Mucosa of stomach (tissue), 1 donor: Measurements from ENCODE around the gene SNX19.

Experiments used
- H3K27me3 ChIP-seq: one replicate; pipeline ENCODE4 v1.7.0; 2013; ENCODE audit warnings: mild to moderate bottlenecking, low read length; ENCODE audit not compliant: control insufficient read depth, insufficient read depth
- H3K36me3 ChIP-seq: one replicate; pipeline ENCODE4 v1.7.0; 2013; ENCODE audit warnings: low read length; ENCODE audit not compliant: control insufficient read depth, insufficient read depth
- H3K4me1 ChIP-seq: one replicate; pipeline ENCODE4 v1.7.0; 2013; ENCODE audit warnings: mild to moderate bottlenecking, low read length; ENCODE audit not compliant: control insufficient read depth, insufficient read depth
- H3K4me3 ChIP-seq: one replicate; pipeline ENCODE4 v1.7.0; 2013; ENCODE audit warnings: low read length
- H3K9ac ChIP-seq: one replicate; pipeline ENCODE4 v1.7.0; 2013; ENCODE audit warnings: mild to moderate bottlenecking, low read length, moderate library complexity
- H3K9me3 ChIP-seq: one replicate; pipeline ENCODE4 v1.7.0; 2013; ENCODE audit warnings: mild to moderate bottlenecking, low read length, moderate library complexity; ENCODE audit not compliant: control insufficient read depth
- donor health status: Pancreatic carcinoma.

SNX19 gene

GRCh38 chr11:130916910-130917309 is 631 bp upstream of the SNX19 start:
- Histone ChIP-seq H3K27me3 (no peaks in the 10 kb centered on the region), H3K9me3 (no peaks in the 10 kb centered on the region), H3K9ac (peak overlapping the region; percentile 90), H3K36me3 (no peaks in the 10 kb centered on the region), H3K4me3 (peak overlapping the region; percentile 63), H3K4me1 (peaks cover 17% of the 10 kb centered on the region)

GRCh38 chr11:130915603-130916237 is 559 bp downstream of the SNX19 start:
- no peaks in the 10 kb centered on the region for H3K36me3 ChIP-seq
- H3K9me3 ChIP-seq = no peaks in the 10 kb centered on the region
- no peaks in the 10 kb centered on the region for H3K27me3 ChIP-seq
- peak overlapping the region; percentile 90 for H3K9ac ChIP-seq
- peak overlapping the region; percentile 63 for H3K4me3 ChIP-seq
- peaks cover 17% of the 10 kb centered on the region for H3K4me1 ChIP-seq

DNA sequence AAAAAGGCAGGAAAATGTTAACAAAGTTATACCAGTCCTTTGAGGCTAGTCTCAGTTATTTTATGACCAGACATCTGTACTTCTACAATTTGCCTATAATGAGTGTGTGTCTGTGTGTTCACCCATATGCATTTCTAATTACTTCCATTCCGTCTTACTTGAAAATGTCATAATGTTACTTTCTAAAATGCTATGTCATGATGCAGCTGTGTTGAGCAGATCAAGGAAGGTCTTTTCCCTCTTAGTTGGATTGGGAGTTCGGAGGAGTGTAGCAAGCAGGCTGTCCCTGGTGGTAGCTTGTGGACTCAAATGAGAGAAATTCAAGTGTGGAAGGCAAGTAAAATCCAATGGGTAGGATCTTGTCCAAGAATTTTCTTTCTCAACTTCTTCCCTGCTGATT is 3.0 kb downstream of the SNX19 start:
- Histone ChIP-seq H3K36me3 (no peaks in the 10 kb centered on the region), H3K9ac (no peak overlapping the region)

GRCh38 chr11:130912552-130912951 is 3.7 kb downstream of the SNX19 start:
- Histone ChIP-seq H3K4me3 (no peak overlapping the region), H3K9ac (no peak overlapping the region), H3K27me3 (no peaks in the 10 kb centered on the region), H3K4me1 (peaks cover 17% of the 10 kb centered on the region), H3K36me3 (no peaks in the 10 kb centered on the region), H3K9me3 (no peaks in the 10 kb centered on the region)

More for the DNA sequence above, 3.0 kb downstream of the SNX19 start:
- Histone ChIP-seq H3K9me3 (no peaks in the 10 kb centered on the region), H3K27me3 (no peaks in the 10 kb centered on the region), H3K4me3 (no peak overlapping the region), H3K4me1 (peaks cover 17% of the 10 kb centered on the region)

GRCh38 chr11:130911306-130911705 is 5.0 kb downstream of the SNX19 start:
- Histone ChIP-seq H3K4me1 (peaks cover 17% of the 10 kb centered on the region), H3K9ac (no peak overlapping the region), H3K36me3 (no peaks in the 10 kb centered on the region), H3K9me3 (no peaks in the 10 kb centered on the region), H3K27me3 (no peaks in the 10 kb centered on the region), H3K4me3 (no peak overlapping the region)

DNA sequence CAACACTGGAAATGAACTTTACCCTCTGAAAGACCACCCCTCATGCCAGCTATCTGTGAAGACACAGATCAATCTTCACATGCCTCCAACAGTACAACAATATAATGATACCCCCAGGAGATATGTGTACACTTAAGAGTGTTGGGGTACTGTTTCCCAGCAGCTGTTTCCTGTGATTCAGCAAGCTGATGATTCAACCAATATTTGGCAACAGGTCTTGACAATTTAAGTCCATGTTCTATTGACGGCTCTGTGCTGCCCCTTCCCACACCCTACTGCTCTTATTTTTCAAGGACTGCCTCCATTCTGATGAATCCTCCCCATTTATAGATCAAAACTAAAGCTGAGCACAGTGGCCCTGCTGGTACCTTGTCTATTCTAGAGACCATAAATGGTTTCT is 6.6 kb downstream of the SNX19 start:
- no peak overlapping the region for H3K4me3 ChIP-seq
- H3K9me3 ChIP-seq = no peaks in the 10 kb centered on the region
- no peaks in the 10 kb centered on the region for H3K27me3 ChIP-seq
- H3K9ac ChIP-seq = no peak overlapping the region
- H3K36me3 ChIP-seq = no peaks in the 10 kb centered on the region
- peaks cover 6% of the 10 kb centered on the region for H3K4me1 ChIP-seq

- no peaks in the 10 kb centered on the region for H3K36me3 ChIP-seq
- H3K9me3 ChIP-seq = no peaks in the 10 kb centered on the region
- no peak overlapping the region for H3K4me3 ChIP-seq
- no peaks in the 10 kb centered on the region for H3K27me3 ChIP-seq
- H3K4me1 ChIP-seq = peaks cover 2% of the 10 kb centered on the region
- H3K9ac ChIP-seq = no peak overlapping the region
These were observed 7.3 kb downstream of the SNX19 start for GRCh38 chr11:130908770-130909625.

GRCh38 chr11:130908061-130908460 is 8.2 kb downstream of the SNX19 start:
- peaks cover 3% of the 10 kb centered on the region for H3K36me3 ChIP-seq
- H3K27me3 ChIP-seq = no peaks in the 10 kb centered on the region
- H3K4me1 ChIP-seq = no peaks in the 10 kb centered on the region
- no peaks in the 10 kb centered on the region for H3K9me3 ChIP-seq
- no peak overlapping the region for H3K9ac ChIP-seq
- H3K4me3 ChIP-seq = no peak overlapping the region

- H3K4me1 ChIP-seq = no peaks in the 10 kb centered on the region
- H3K9ac ChIP-seq = no peak overlapping the region
These were observed 9.1 kb downstream of the SNX19 start for GRCh38 chr11:130907229-130907628.

GRCh38 chr11:130906616-130907015 is 9.7 kb downstream of the SNX19 start:
- Histone ChIP-seq H3K4me1 (no peaks in the 10 kb centered on the region), H3K27me3 (no peaks in the 10 kb centered on the region), H3K36me3 (peaks cover 10% of the 10 kb centered on the region), H3K9me3 (no peaks in the 10 kb centered on the region), H3K4me3 (no peak overlapping the region), H3K9ac (no peak overlapping the region)

More at GRCh38 chr11:130907229-130907628, 9.1 kb downstream of the SNX19 start:
- Histone ChIP-seq H3K27me3 (no peaks in the 10 kb centered on the region), H3K9me3 (no peaks in the 10 kb centered on the region), H3K36me3 (peaks cover 10% of the 10 kb centered on the region), H3K4me3 (no peak overlapping the region)

DNA sequence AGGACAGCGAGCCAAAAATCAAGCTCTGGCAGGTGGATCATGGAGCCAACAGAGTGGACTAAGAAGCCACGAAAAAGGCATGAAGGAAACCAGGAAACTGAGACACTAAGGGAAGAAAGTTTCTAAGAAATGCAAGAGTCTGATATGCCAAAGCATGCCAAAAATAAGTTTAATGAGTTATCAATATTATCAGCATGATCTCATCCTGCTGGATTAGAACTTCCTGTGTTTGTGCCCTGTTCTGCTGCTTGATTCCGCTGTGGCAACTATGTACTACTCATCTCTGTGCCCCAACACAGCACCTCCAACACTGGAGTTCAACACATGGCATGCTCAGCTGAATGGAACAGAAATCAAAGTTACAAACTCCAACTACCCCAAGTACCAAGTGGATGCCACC is 10.8 kb downstream of the SNX19 start:
- Histone ChIP-seq H3K36me3 (peaks cover 14% of the 10 kb centered on the region), H3K9me3 (no peaks in the 10 kb centered on the region), H3K27me3 (no peaks in the 10 kb centered on the region), H3K4me1 (no peaks in the 10 kb centered on the region), H3K9ac (no peak overlapping the region), H3K4me3 (no peak overlapping the region)

- no peak overlapping the region for H3K9ac ChIP-seq
- H3K4me3 ChIP-seq = no peak overlapping the region
- H3K36me3 ChIP-seq = peaks cover 14% of the 10 kb centered on the region
- H3K27me3 ChIP-seq = no peaks in the 10 kb centered on the region
- H3K4me1 ChIP-seq = no peaks in the 10 kb centered on the region
- H3K9me3 ChIP-seq = no peaks in the 10 kb centered on the region
These were observed 11.9 kb downstream of the SNX19 start for GRCh38 chr11:130904380-130904779.
